GM21360 (cell line): ENCODE results near the gene GSTA2.
"Not testable (repeated sequence)": the region's sequence is repeated elsewhere in the genome, so short reads cannot be mapped to it uniquely, and the experiment has no call there.

Experiments used
- ATAC-seq: cut with Tn5 transposase; IDR thresholded peaks from one replicate; pipeline ENCODE4 v1.9.1; 2021; ENCODE audit warnings: mild to moderate bottlenecking, moderate library complexity; ENCODE audit not compliant: unreplicated experiment

Gene GSTA2

DNA sequence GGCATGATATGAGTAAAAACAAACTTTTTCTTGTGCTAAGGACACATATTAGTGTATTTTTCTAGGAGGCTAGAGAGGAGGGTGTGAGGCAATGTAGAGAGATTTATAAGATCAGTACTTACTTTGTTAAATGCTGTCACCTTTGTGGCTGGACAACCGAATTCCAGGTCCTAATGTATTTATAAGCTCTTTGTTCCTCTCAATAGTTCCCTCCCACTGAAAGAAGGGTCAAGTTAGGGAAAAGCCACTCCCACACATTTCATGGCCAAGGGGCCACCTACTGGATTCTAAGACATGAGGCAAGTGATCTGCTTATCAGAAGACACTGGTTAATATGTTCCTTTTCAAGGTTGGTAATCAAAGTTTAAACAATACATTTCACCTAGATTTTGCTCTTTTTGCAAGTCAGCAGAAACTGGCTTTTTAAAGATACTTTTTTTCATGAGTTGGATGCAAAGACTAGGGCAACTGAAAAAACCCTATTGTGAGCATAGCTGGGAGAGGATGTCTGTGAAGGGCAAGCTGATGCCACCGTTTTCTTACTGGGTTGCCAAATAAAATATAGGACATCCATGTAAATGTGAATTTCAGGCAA, at the start of gene GSTA2:
Gene GSTA2 (minus strand): TSS at position 154 of the 595 bp plus-strand sequence. CDS start 5,528 bp downstream, outside the sequence.
- not testable (repeated sequence) for ATAC-seq

DNA sequence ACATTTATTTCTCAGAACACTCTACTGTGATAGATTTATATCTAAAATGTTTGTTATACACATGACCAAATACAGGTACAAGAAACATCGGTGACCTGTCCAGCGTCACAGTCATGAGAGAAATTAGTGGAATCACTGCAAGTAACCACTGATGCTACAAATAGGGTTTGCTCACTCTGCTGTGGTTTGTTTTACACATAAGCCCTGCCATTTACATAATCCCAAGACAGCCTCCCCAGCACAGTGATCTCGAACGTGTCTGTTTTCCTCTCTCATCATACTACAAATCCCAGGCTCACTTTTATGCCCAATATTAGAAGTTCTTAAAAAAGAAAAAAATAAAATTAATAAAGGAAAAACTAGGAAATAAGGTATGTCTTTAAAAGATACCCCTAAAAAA, 46.5 kb upstream of the GSTA2 start:
- not testable (repeated sequence) for ATAC-seq

DNA sequence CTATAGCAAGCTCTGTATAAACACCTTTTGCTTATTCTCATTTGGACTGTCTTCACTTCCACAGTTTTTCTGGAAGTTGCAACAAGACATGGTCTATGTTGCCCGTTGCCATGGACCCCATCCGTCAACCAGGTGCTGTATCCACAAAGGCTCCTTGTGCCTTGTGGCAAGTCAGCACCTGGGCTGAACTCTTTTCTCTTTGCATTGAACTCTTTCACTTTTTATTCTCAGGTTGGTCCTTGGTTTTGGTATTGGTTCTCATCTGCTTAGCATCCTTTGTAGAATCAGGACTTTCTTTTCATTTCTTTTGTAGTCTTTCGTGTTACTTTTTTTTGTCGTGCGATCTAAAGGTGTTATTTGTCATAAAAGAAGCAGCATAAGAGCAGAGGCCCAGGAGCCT, 45.4 kb upstream of the GSTA2 start:
- ATAC-seq: no peak

DNA sequence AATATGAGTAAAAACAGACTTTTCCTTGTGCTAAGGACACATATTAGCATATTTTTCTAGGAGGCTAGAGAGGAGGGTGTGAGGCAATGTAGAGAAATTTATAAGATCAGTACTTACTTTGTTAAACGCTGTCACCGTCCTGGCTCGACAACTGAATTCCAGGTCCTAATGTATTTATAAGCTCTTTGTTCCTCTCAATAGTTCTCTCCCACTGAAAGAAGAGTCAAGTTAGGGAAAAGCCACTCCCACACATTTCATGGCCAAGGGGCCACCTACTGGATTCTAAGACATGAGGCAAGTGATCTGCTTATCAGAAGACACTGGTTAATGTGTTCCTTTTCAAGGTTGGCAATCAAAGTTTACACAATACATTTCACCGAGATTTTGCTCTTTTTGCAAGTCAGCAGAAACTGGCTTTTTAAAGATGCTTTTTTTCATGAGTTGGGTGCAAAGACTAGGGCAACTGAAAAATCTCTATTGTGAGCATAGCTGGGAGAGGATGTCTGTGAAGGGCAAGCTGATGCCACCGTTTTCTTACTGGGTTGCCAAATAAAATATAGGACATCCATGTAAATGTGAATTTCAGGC, 40.5 kb upstream of the GSTA2 start, which contains the start of gene GSTA1:
Gene GSTA1 (minus strand): TSS at position 149 of the 588 bp plus-strand sequence. CDS start 4,549 bp downstream, outside the sequence.
- ATAC-seq: not testable (repeated sequence)

DNA sequence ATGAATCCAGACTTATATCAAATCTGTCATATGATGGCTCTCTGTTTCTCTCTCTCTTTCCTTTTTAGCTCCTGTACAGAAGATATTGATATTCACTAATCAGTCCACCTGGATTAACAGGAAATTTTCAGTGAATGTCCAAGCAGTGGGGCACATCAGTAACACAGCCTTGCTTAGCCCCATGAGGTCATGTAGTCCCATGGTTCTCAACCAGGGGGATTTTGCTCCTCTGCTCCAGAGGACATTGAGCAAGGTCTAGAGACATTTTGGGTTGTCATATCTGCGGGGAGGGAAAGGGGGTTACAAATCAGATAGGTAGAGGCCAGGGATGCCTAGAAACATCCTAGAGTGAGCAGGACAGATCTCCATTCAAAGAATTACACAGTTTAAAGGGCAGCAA, 39.5 kb upstream of the GSTA2 start:
- ATAC-seq: no peak

DNA sequence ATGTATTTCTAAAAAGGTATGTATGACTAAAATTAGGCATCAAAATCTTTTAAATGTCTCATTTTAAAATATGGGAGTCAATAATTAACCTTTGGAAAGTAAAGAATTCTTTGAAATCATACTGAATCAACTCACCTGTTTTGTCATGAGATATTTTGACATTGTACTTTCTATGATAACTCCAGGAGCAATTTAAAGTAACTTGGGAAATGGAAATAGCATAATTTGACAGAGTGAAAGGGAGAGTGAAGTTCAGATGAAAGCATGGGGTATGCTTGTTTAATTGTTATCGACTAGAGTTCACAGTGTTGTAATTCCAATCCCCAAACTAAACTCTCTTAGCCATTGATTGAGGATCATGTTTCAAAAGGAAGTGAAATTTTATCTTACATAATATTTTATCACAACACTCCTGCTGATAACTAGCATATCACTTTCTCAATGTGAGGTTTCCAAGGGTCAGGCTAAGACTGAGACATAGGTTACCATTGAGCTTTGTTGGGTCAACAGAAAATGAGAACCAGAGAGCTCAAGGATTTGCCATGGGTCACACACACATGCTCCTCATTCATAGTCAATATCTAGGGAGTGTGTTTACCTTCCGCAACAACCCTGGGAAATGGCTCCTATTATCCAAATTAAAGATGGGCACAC, 38.0 kb upstream of the GSTA2 start:
- ATAC-seq: no peak

DNA sequence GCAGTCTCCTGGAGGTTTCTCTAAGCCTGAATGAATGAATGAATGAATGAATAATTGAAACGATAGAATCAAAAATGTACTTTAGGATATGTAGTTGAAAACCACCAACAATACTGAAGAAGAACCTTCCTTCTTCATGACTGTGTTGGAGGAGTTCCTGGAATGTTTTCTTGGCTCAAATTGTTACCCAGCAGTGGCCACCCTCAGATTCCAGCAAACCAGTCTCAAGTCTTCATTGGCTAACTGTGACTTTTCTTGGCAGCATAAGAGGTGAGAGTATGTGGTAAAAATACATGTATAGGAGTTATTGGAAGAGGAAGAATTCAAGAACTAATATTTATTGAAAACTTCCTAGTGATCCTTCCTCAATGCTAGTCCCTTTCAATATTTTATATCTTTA, 36.0 kb upstream of the GSTA2 start:
- not testable (repeated sequence) for ATAC-seq

DNA sequence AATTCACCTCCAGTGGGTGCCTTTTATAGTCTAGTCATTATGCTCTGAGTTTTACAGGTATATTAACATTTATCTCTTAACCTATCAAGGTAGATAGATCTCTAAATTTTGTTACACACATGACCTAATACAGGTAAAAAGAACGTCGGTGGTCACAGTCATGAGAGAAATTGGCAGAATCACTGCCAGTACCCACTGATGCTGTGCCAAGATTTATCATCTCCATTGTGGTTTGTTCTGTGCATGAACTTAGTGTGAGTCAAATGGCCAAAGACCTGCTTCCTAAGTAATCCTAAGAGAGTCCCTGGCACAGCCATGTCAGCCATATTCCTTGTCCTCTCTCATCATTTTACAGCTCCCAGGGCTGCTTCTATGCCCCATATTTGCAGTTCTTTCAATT, 31.1 kb upstream of the GSTA2 start:
- ATAC-seq: not testable (repeated sequence)

DNA sequence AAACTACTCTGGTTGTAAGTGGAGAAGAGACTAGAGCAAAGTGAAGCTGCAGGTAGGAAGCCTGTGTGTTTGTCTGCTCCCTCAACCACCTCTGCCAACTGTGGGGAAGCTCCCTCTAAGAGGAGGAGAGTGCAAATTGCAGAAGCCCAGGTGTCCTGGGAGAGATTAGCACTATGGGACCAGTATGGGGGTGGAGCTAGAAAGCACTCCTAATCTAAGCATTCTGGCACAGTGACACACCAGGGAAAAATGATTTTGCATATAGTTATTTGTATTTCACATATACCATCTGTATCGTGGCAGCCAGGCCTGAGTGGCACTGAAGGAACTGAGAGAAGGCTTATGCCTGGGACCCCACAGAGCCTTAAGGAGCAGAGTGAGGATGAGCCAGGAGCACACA, 27.6 kb upstream of the GSTA2 start:
- no peak for ATAC-seq

DNA sequence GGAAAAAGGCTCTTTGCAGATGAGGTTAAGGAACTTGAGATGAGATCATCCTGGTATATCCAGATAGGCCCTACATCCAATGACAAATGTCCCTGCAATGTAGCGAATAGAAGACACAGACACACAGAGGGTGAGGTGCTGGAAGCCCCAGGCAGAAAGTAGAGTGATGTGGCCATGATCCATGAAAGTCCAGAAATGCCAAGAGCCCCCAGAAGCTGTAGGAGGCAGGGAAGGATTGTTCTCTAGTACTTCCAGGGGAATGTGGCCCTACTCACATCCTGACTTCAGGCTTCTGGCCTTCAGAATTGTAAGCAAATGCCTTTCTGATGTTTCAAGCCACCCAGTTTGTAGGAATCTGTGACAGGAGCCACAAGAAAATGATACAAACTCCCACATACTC, 26.4 kb upstream of the GSTA2 start:
- ATAC-seq: not testable (repeated sequence)

DNA sequence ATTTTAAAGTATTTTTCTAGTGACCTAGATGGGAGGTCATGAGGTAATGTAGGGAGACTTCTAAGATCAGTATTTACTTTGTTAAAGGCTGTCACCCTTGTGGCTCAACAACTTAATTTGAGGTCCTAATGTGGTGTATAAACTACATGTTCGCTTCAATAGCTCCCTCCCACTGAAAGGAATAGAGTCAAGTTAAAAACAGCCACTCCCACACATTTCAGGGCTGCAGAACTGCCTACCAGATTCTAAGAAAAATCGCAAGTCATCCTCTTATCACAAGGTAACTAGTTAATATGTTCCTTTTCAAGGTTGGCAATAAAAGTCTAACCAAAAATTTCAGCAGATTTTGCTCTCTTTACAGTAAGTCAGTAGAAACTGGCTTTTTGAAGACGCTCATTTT, 25.2 kb upstream of the GSTA2 start:
- no peak for ATAC-seq

DNA sequence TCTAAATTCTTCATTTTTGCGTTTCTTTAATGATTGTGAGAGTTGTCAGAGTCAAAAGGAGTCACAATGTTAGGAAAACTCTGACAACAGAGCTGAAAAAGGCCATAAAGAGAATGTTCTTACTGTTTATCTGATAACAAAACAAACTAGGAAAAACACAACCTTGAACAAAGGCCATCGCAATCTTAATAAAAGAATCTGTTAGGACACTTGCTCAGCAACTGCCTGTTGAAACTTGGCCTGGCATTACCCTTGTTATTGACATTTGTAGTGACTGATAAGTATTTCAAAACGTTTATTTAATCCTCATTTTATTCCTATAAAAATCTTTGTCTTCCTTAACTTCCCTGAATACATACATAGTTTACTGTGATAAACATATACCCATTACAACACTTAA, 24.6 kb upstream of the GSTA2 start:
- no peak for ATAC-seq

DNA sequence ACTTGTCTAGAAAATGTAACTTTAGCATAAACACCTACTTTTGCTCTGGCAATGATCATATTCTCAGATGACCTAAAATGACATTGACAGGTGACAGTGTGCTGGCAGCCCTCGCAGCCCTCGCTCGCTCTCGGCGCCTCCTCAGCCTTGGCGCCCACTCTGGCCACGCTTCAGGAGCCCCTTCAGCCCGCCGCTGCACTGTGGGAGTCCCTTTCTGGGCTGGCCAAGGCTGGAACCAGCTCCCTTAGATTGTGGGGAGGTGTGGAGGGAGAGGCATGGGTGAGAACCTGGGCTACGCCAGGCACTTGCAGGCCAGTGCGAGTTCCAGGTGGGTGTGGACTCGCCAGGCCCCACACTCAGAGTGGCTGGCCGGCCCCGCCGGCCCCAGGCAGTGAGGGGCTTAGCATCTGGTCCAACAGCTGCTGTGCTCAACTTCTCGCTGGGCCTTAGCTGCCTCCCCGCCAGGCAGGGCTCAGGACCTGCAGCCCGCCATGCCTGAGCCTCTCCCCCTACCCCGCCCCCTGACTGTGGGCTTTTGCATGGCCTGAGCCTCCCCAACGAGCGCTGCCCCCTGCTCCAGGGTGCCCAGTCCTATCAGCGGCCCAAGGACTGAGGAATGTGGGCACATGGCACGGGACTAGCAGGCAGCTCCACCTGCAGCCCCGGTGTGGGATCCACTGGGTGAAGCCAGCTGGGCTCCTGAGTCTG, 23.1 kb upstream of the GSTA2 start:
- no peak for ATAC-seq

DNA sequence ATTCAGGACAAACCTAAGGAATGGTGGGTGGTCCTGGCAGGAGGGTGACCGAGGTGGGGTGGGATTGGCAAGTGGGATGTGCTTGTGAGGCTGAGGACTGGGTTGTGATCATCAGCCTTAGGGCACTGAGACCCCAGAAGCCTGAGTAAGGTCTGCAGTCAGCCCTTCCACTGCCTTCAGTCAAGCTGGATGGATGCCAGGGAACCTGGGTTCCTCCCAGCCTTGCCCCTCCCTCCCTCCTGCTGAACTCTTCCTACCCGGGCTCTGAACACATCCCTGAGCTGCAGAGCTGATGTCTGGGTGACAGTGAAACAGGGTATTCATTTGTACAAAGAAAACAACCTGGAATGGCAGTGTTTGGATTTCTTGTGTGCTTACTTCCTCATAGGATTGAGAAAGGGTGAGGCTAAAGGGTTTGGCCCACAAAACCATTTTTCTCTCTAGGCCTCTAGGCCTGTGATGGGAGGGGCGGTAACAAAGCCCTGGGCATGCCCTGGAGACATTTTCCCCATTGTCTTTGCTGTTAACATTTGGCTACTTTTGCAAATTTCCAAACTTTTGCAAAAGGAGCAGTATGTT, 19.5 kb upstream of the GSTA2 start:
- not testable (repeated sequence) for ATAC-seq

DNA sequence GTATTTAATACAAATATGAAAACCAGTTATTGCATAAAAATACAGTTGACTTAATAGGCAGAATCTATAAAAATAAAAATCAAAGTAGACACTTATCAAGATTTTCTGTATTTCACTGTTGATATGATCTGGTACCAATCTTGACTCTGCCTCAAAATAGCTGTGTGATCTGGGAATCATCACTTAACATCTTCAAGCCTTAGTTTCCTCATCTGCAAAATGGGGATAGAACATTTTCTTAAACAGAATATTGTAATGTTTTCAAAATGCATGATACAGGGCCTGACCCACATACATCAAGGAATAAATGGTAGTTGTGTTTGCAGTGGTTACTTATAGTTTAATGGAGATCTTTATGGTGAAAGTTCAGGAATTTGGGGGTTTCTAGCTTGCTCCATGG, 18.9 kb upstream of the GSTA2 start:
- not testable (repeated sequence) for ATAC-seq

DNA sequence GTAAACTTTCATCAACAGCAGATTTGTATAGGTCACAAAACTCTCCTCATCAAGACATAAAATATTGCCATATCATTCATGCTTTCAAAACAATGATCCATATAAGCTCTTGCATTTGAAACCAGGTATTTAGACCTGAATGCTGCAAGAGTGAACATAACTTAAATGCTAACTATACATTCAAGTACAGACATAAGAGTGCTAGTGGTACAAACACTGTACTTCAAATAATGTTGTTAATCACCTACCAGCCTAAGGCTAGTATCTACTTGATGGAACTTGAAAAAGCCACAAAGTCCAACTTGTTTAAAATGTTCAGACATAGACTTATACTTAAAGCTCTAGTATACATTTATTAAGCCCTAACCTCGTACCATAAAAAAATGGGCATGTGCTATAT, 16.0 kb upstream of the GSTA2 start:
- ATAC-seq: no peak

DNA sequence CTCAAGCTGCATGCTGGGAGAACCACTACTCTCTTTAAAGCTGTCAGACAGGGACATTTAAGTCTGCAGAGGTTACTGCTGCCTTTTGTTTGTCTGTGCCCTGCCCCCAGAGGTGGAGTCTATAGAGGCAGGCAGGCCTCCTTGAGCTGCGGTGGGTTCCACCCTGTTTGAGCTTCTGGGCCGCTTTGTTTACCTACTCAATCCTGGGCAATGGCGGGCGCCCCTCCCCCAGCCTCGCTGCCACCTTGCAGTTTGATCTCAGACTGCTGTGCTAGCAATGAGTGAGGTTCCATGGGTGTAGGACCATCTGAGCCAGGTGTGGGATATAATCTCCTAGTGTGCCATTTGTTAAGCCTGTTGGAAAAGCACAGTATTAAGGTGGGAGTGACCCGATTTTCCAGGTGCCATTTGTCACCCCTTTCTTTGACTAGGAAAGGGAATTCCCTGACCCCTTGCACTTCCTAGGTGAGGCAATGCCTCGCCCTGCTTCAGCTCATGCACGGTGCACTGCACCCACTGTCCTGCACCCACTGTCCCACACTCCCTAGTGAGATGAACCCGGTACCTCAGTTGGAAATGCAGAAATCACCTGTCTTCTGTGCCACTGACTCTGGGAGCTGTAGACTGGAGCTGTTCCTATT, 13.6 kb upstream of the GSTA2 start:
- not testable (repeated sequence) for ATAC-seq

DNA sequence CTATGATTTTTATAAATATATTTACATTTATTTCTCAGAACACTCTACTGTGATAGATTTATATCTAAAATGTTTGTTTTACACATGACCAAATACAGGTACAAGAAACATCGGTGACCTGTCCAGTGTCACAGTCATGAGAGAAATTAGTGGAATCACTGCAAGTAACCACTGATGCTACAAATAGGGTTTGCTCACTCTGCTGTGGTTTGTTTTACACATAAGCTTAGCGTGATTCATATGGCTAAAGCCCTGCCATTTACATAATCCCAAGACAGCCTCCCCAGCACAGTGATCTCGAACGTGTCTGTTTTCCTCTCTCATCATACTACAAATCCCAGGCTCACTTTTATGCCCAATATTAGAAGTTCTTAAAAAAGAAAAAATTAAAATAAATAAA, 6.1 kb upstream of the GSTA2 start:
- ATAC-seq: not testable (repeated sequence)

DNA sequence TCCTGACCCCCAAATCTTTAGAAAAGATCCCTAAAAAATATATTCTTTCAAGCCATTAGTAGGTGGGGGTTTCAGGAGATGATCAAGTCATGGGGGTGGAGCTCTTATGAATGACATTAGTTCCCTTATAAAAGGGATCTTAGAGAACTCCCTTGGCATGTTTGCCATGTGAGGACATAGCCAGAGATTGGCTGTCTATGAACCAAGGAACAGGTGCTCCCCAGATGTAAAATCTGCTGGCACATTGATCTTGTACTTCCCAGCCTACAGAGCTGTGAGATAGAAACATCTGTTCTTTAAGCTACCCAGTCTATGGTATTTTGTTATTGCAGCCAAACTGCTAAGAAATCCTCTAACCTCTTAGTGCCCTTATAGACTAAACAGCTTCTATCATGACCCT, 4.4 kb upstream of the GSTA2 start:
- not testable (repeated sequence) for ATAC-seq

DNA sequence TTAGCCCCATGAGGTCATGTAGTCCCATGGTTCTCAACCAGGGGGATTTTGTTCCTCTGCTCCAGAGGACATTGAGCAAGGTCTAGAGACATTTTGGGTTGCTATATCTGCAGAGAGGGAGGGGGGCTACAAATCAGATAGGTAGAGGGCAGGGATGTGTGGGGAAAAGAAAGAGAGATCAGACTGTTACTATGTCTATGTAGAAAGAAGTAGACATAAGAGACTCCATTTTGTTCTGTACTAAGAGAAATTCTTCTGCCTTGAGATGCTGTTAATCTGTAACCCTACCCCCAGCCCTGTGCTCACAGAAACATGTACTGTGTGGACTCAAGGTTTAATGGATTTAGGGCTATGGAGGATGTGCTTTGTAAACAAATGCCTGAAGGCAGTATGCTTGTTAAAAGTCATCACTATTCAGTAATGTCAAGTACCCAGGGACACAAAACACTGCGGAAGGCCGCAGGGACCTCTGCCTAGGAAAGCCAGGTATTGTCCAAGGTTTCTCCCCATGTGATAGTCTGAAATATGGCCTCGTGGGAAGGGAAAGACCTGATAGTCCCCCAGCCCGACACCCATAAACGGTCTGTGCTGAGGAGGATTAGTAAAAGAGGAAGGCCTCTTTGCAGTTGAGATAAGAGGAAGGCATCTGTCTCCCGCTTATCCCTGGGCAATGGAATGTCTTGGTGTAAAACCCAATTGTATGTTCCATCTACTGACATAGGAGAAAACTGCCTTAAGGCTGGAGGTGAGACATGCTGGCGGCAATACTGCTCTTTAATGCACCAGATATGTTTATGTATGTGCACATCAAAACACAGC, 1.4 kb downstream of the GSTA2 start:
- not testable (repeated sequence) for ATAC-seq
